Brain microvascular endothelial cell (primary cell): Measurements from ENCODE around the gene ATF7.

Experiments
- DNase-seq: peaks from one replicate; pipeline ENCODE4 v3.0.0-alpha.2; 2020
- H3K27ac ChIP-seq: fragments of 250-450 bp; sonication (Bioruptor Pico); 2 replicates; pipeline ENCODE4 v1.5.1; 2020; ENCODE audit warnings: mild to moderate bottlenecking, moderate library complexity
- H3K27me3 ChIP-seq: fragments of 250-450 bp; sonication (Bioruptor Pico); replicated peaks from 2 replicates; pipeline ENCODE4 v1.5.1; 2020; ENCODE audit warnings: mild to moderate bottlenecking
- H3K36me3 ChIP-seq: fragments of 250-450 bp; sonication (Bioruptor Pico); replicated peaks from 2 replicates; pipeline ENCODE4 v1.5.1; 2020; ENCODE audit warnings: mild to moderate bottlenecking
- H3K4me3 ChIP-seq: 2 replicates; pipeline ENCODE4 v1.5.1; 2011; ENCODE audit warnings: low read depth, mild to moderate bottlenecking, control low read depth, low read length, moderate library complexity
- CTCF ChIP-seq: IDR thresholded peaks from 2 replicates; pipeline ENCODE4 v1.5.1; 2011; ENCODE audit warnings: low read depth, mild to moderate bottlenecking, moderate library complexity, low read length, control low read depth, inconsistent platforms; ENCODE audit errors: missing control alignments
- in situ Hi-C: cut with HindIII; loops from 2 replicates; pipeline ENCODE4 v1.10.0; 2017; ENCODE audit warnings: low sequenced_read_pairs, low pct_ligation_motif_present

Gene ATF7

GRCh38 chr12:53506881-53507602 is 119.1 kb downstream of the ATF7 start, which contains the start of gene NPFF:
Gene NPFF (minus strand): TSS chr12:53507484. CDS start chr12:53507474, 10 bp downstream.
- peaks cover 27% of the 10 kb centered on the region for H3K36me3 ChIP-seq
- no peak within 1 kb of the TSS for H3K27ac ChIP-seq
- TF ChIP-seq CTCF, result no peak
- H3K4me3 ChIP-seq, result no peak within 1 kb of the TSS
- no peaks in the 10 kb centered on the region for H3K27me3 ChIP-seq
- in situ Hi-C loops, result no loop called here
- DNase-seq, result no peak

- H3K27ac ChIP-seq, result no peak overlapping the region
- DNase-seq, result no peak
- no peak for TF ChIP-seq CTCF
- H3K4me3 ChIP-seq, result no peak overlapping the region
- in situ Hi-C loops, result no loop called here
- peaks cover 22% of the 10 kb centered on the region for H3K36me3 ChIP-seq
- no peaks in the 10 kb centered on the region for H3K27me3 ChIP-seq
These were observed 119.8 kb downstream of the ATF7 start for GRCh38 chr12:53506450-53506785.

GRCh38 chr12:53505555-53506449 is 120.4 kb downstream of the ATF7 start:
- H3K4me3 ChIP-seq, result no peak overlapping the region
- no peaks in the 10 kb centered on the region for H3K27me3 ChIP-seq
- in situ Hi-C loops, result no loop called here
- H3K36me3 ChIP-seq, result peaks cover 22% of the 10 kb centered on the region
- TF ChIP-seq CTCF, result no peak
- DNase-seq, result no peak
- H3K27ac ChIP-seq, result no peak overlapping the region

- Histone ChIP-seq H3K36me3 (peaks cover 16% of the 10 kb centered on the region), H3K27me3 (no peaks in the 10 kb centered on the region), H3K27ac (no peak overlapping the region), H3K4me3 (no peak overlapping the region)
- DNase-seq, result no peak
- in situ Hi-C loops, result no loop called here
- no peak for TF ChIP-seq CTCF
These were observed 121.1 kb downstream of the ATF7 start for GRCh38 chr12:53505086-53505485.

- in situ Hi-C loops, result no loop called here
- no peak overlapping the region for H3K27ac ChIP-seq
- no peak for DNase-seq
These were observed 121.9 kb downstream of the ATF7 start for GRCh38 chr12:53504004-53504920.

More at GRCh38 chr12:53504004-53504920, 121.9 kb downstream of the ATF7 start:
- TF ChIP-seq CTCF, result no peak
- H3K36me3 ChIP-seq, result peaks cover 16% of the 10 kb centered on the region
- no peak overlapping the region for H3K4me3 ChIP-seq
- H3K27me3 ChIP-seq, result no peaks in the 10 kb centered on the region
